HepG2 (cell line): ENCODE data around the gene MAFF. TPM values are rescaled to one million over a fixed set of nuclear protein-coding genes. Genes with fewer than 3 reads are reported as not detected.

Source experiments
- ATF3 ChIP-seq: sonication (generic); formaldehyde crosslinking; IDR thresholded peaks from 2 replicates; pipeline ENCODE4 v1.4.0; 2020; ENCODE audit warnings: missing genetic modification reagents
- CCDC6 ChIP-seq: sonication (generic); formaldehyde crosslinking; IDR thresholded peaks from 2 replicates; pipeline ENCODE4 v1.8.1; 2022; ENCODE audit warnings: mild to moderate bottlenecking, missing genetic modification reagents, moderate library complexity
- FOSL2 ChIP-seq: sonication (generic); formaldehyde crosslinking; IDR thresholded peaks from 2 replicates; pipeline ENCODE4 v1.4.0; 2020; ENCODE audit warnings: missing genetic modification reagents
- FOXP1 ChIP-seq, 2 experiments: fragments of 450-650 bp in 1 of 2; IDR thresholded peaks; 2 replicates each; pipeline ENCODE4 v1.6.1; 2017 to 2018; ENCODE audit warnings: antibody characterized with exemption in 1 of 2
- HNRNPL ChIP-seq: fragments of 200-400 bp; formaldehyde crosslinking; IDR thresholded peaks from 2 replicates; pipeline ENCODE4 v1.6.1; 2017; ENCODE audit warnings: mild to moderate bottlenecking, low read depth, low read length
- HOXA5 ChIP-seq: sonication (generic); formaldehyde crosslinking; IDR thresholded peaks from 2 replicates; pipeline ENCODE4 v1.4.0; 2020; ENCODE audit warnings: missing genetic modification reagents
- PHF8 ChIP-seq: sonication (generic); formaldehyde crosslinking; IDR thresholded peaks from 2 replicates; pipeline ENCODE4 v1.5.0; 2020; ENCODE audit warnings: missing genetic modification reagents
- REL ChIP-seq: sonication (generic); formaldehyde crosslinking; conservative IDR thresholded peaks from 2 replicates; pipeline ENCODE4 v1.8.0; 2022; ENCODE audit warnings: mild to moderate bottlenecking, missing genetic modification reagents, moderate library complexity
- RNF219 ChIP-seq: sonication (generic); formaldehyde crosslinking; IDR thresholded peaks from 2 replicates; pipeline ENCODE4 v1.5.0; 2020; ENCODE audit warnings: mild to moderate bottlenecking, missing genetic modification reagents
- THAP11 ChIP-seq: IDR thresholded peaks from 2 replicates; pipeline ENCODE4 v1.6.1; 2016; ENCODE audit warnings: missing biosample characterization, missing genetic modification reagents
- THRA ChIP-seq: sonication (generic); formaldehyde crosslinking; IDR thresholded peaks from 2 replicates; pipeline ENCODE4 v1.4.0; 2020; ENCODE audit warnings: missing genetic modification reagents, borderline replicate concordance
- ZBTB20 ChIP-seq: sonication (generic); formaldehyde crosslinking; IDR thresholded peaks from 2 replicates; pipeline ENCODE4 v1.8.1; 2023; ENCODE audit warnings: missing genetic modification reagents, low read depth, mild to moderate bottlenecking, borderline replicate concordance
- ZNF224 ChIP-seq: sonication (generic); formaldehyde crosslinking; IDR thresholded peaks from 2 replicates; pipeline ENCODE4 v1.5.0; 2020; ENCODE audit warnings: mild to moderate bottlenecking, missing genetic modification reagents
- ZNF281 ChIP-seq: sonication (generic); formaldehyde crosslinking; IDR thresholded peaks from 2 replicates; pipeline ENCODE4 v1.4.0; 2020; ENCODE audit warnings: missing genetic modification reagents, borderline replicate concordance
- ZNF317 ChIP-seq: sonication (generic); formaldehyde crosslinking; IDR thresholded peaks from 2 replicates; pipeline ENCODE4 v1.5.0; 2020; ENCODE audit warnings: mild to moderate bottlenecking, missing genetic modification reagents
- ZNF572 ChIP-seq: sonication (generic); formaldehyde crosslinking; IDR thresholded peaks from 2 replicates; pipeline ENCODE4 v1.5.1; 2020; ENCODE audit warnings: mild to moderate bottlenecking, missing genetic modification reagents
- ZNF607 ChIP-seq: sonication (generic); formaldehyde crosslinking; IDR thresholded peaks from 2 replicates; pipeline ENCODE4 v1.5.1; 2020; ENCODE audit warnings: missing genetic modification reagents, mild to moderate bottlenecking, borderline replicate concordance
- ZNF652 ChIP-seq: IDR thresholded peaks from 2 replicates; pipeline ENCODE4 v1.6.1; 2016; ENCODE audit warnings: low read depth, borderline replicate concordance
- ZNF747 ChIP-seq: sonication (generic); formaldehyde crosslinking; IDR thresholded peaks from 2 replicates; pipeline ENCODE4 v1.8.1; 2023; ENCODE audit warnings: missing genetic modification reagents, mild to moderate bottlenecking, borderline replicate concordance
- polyA plus RNA-seq, 8 experiments: library from polyadenylated mRNA; depleted of rRNA in 3 of 8; stranded (reverse) in 7 of 8; unstranded in 1 of 8; fragments of >200 nt; fragmentation: Illumina TruSeq in 4 of 8; extraction: Trizol in 4 of 8; gene quantifications; 2 replicates each; pipeline versions ENCODE4 v1.2.1 to v1.2.3, GENCODE V29; 2011 to 2016; ENCODE audit warnings: low read depth in 4 of 8, missing spikeins in 1 of 8, mixed read lengths in 1 of 8; ENCODE audit not compliant: insufficient read depth in 1 of 8
- total RNA-seq, 5 experiments: library from RNA; depleted of rRNA; stranded (reverse); fragments of >200 nt; fragmentation: Illumina TruSeq; extraction: Trizol; gene quantifications; 2 replicates each; pipeline ENCODE4 v1.2.3, GENCODE V29; 2016; ENCODE audit warnings: low read depth in 1 of 5

The MAFF gene
- total and polyA plus RNA-seq, 2 of the 13 experiments (the other 11 are each of a cell fraction or from before 2014, with no cell fraction given), result 5.4 to 14.3 TPM

GRCh38 chr22:38218661-38219622 lies 17.1 kb downstream of the MAFF start (continued):
- TF ChIP-seq ZBTB20 (peak; percentile 81; the same call in 1 of the 2 replicates), FOSL2 (peak; percentile 91), THAP11 (CRISPR knock-in tag) (peak; percentile 54; the same call in 1 of the 2 replicates), REL (CRISPR knock-in tag) (0 out of 2 replicates have a peak, but pooled peaks have one; percentile 69), CCDC6 (CRISPR knock-in tag) (no peak), HNRNPL (peak; percentile 93), ZNF747 (CRISPR knock-in tag) (no peak), HOXA5 (CRISPR knock-in tag) (0 out of 2 replicates have a peak, but pooled peaks have one; percentile 55), ZNF224 (CRISPR knock-in tag) (0 out of 2 replicates have a peak, but pooled peaks have one; percentile 22), PHF8 (CRISPR knock-in tag) (peak; percentile 30; the same call in 1 of the 2 replicates), ATF3 (CRISPR knock-in tag) (peak; percentile 99), FOXP1 (IDR thresholded peaks at IDR 0.05) (no peak), FOXP1 (CRISPR knock-in tag; IDR thresholded peaks at IDR 0.05) (peak; percentile 54; the same call in 1 of the 2 replicates), ZNF317 (CRISPR knock-in tag) (no peak), ZNF281 (CRISPR knock-in tag) (peak; percentile 24; the same call in 1 of the 2 replicates), ZNF572 (CRISPR knock-in tag) (0 out of 2 replicates have a peak, but pooled peaks have one; percentile 71), RNF219 (CRISPR knock-in tag) (no peak), THRA (CRISPR knock-in tag) (no peak), ZNF607 (CRISPR knock-in tag) (0 out of 2 replicates have a peak, but pooled peaks have one; percentile 78), ZNF652 (0 out of 2 replicates have a peak, but pooled peaks have one; percentile 10)
